ENCODE data around the gene PEAK1.

PEAK1 gene

GRCh38 chr15:77126529-77127326, 293.2 kb downstream of the PEAK1 start:
- no peak for DNase-seq

- DNase-seq = no peak
These were observed 296.1 kb downstream of the PEAK1 start for GRCh38 chr15:77123854-77124253.

GRCh38 chr15:77122576-77122975, 297.3 kb downstream of the PEAK1 start:
- no peak for DNase-seq

- no peak for DNase-seq
These were observed 298.3 kb downstream of the PEAK1 start for GRCh38 chr15:77121599-77121998.

- DNase-seq = no peak
These were observed 299.3 kb downstream of the PEAK1 start for GRCh38 chr15:77120576-77120975.

- DNase-seq = no peak
These were observed 300.5 kb downstream of the PEAK1 start for GRCh38 chr15:77119446-77119845.

- peak; percentile 75 for DNase-seq
These were observed 301.0 kb downstream of the PEAK1 start for GRCh38 chr15:77118882-77119321.

GRCh38 chr15:77115179-77115578, 304.7 kb downstream of the PEAK1 start:
- no peak for DNase-seq

GRCh38 chr15:77112838-77113504, 306.9 kb downstream of the PEAK1 start:
- no peak for DNase-seq

GRCh38 chr15:77111789-77112188, 308.1 kb downstream of the PEAK1 start:
- no peak for DNase-seq

- DNase-seq = peak; percentile 51
These were observed 312.2 kb downstream of the PEAK1 start for GRCh38 chr15:77107531-77108355.

GRCh38 chr15:77107068-77107467, 312.8 kb downstream of the PEAK1 start:
- no peak for DNase-seq

- DNase-seq = peak; percentile 18
These were observed 315.7 kb downstream of the PEAK1 start for GRCh38 chr15:77104155-77104554.

GRCh38 chr15:77099741-77100463, 320.0 kb downstream of the PEAK1 start:
- DNase-seq = no peak

- no peak for DNase-seq
These were observed 321.3 kb downstream of the PEAK1 start for GRCh38 chr15:77098572-77098971.

- no peak for DNase-seq
These were observed 322.0 kb downstream of the PEAK1 start for GRCh38 chr15:77097921-77098320.

GRCh38 chr15:77097248-77097721, 322.6 kb downstream of the PEAK1 start:
- DNase-seq = no peak

- no peak for DNase-seq
These were observed 323.4 kb downstream of the PEAK1 start for GRCh38 chr15:77096541-77096940.

- no peak for DNase-seq
These were observed 323.8 kb downstream of the PEAK1 start for GRCh38 chr15:77096138-77096537.

- no peak for DNase-seq
These were observed 325.4 kb downstream of the PEAK1 start for GRCh38 chr15:77094397-77095030.

- DNase-seq = no peak
These were observed 326.5 kb downstream of the PEAK1 start for GRCh38 chr15:77093436-77093835.

- no peak for DNase-seq
These were observed 328.8 kb downstream of the PEAK1 start for GRCh38 chr15:77091097-77091496.
